Transverse colon (tissue), 4 donors: ENCODE data around the gene CBX4. TPM values are rescaled to one million over a fixed set of nuclear protein-coding genes. Genes with fewer than 3 reads are reported as not detected.

Source experiments
- DNase-seq: peaks from one replicate; pipeline ENCODE4 v3.0.0-alpha.2; 2019
- H3K27ac ChIP-seq, 4 donors: fragments of 200-600 bp; sonication (generic); 2 replicates each; pipeline ENCODE4 v1.5.1; 2016 to 2018; ENCODE audit warnings: inconsistent platforms in 4 of 4
- H3K27me3 ChIP-seq: fragments of 200-600 bp; sonication (generic); 2 replicates; pipeline ENCODE4 v1.5.1; 2017; ENCODE audit warnings: inconsistent platforms
- H3K36me3 ChIP-seq, 4 donors: fragments of 200-600 bp; sonication (generic); 2 replicates each; pipeline ENCODE4 v1.5.1; 2017 to 2019; ENCODE audit warnings: inconsistent platforms in 4 of 4
- H3K4me1 ChIP-seq, 4 donors: fragments of 200-600 bp; sonication (generic); 2 replicates each; pipeline ENCODE4 v1.5.1; 2017 to 2020; ENCODE audit warnings: inconsistent platforms in 4 of 4
- H3K4me3 ChIP-seq, 4 donors: fragments of 200-600 bp; sonication (generic); 1 replicate in 1 of 4; 2 replicates in 3 of 4; pipeline versions ENCODE4 v1.5.1 to v1.6.1; 2017 to 2019; ENCODE audit warnings: inconsistent platforms in 4 of 4
- H3K9me3 ChIP-seq, 2 donors: fragments of 200-600 bp; sonication (generic); 2 replicates each; pipeline ENCODE4 v1.5.1; 2017 to 2019; ENCODE audit warnings: inconsistent platforms in 2 of 2
- EP300 ChIP-seq: sonication (generic); formaldehyde crosslinking; IDR thresholded peaks from one replicate; pipeline ENCODE4 v1.6.1; 2017; ENCODE audit warnings: antibody characterized with exemption, low read depth
- POLR2A ChIP-seq: fragments of 450-650 bp; IDR thresholded peaks from one replicate; pipeline ENCODE4 v1.6.1; 2016; ENCODE audit warnings: antibody characterized with exemption, mild to moderate bottlenecking, moderate library complexity
- POLR2AphosphoS5 ChIP-seq, 3 donors: sonication (generic); formaldehyde crosslinking; IDR thresholded peaks; one replicate each; pipeline ENCODE4 v1.6.1; 2016; ENCODE audit warnings: antibody characterized with exemption in 3 of 3
- WGBS, 2 donors: methylation state at CpG; one replicate each; pipeline ENCODE4 v1.1.5; 2018; ENCODE audit warnings: low coverage in 1 of 2; 5-methylcytosine and 5-hydroxymethylcytosine counted together
- in situ Hi-C, 4 donors: fragments of 200-750 bp; cut with MboI; loops; one replicate each; pipeline versions ENCODE4 v1.15.0 to v1.15.1; 2017; ENCODE audit warnings: low sequenced_read_pairs in 3 of 4, low pct_ligation_motif_present in 1 of 4, low pct_unique_long_range_greater_than_20kb in 1 of 4
- intact Hi-C: fragments of 100-400 bp; cut with DNase I; formaldehyde crosslinking; loops from one replicate; pipeline ENCODE4 v1.15.1; 2023; ENCODE audit warnings: low total_unique reads
- total RNA-seq, 4 donors: library from RNA; depleted of rRNA; stranded (reverse); fragments of >200 nt; gene quantifications; one replicate each; pipeline ENCODE4 v1.1.0, GENCODE V29; 2016
- TF ChIP-seq, protein P1 (sequence below), 5 experiments: fragments of 200-600 bp in 3 of 5; fragments of 450-650 bp in 2 of 5; sonication (generic) in 3 of 5; IDR thresholded peaks; 1 replicate in 2 of 5; 2 replicates in 3 of 5; pipeline ENCODE4 v1.5.1; 2016 to 2017; ENCODE audit warnings: antibody characterized with exemption in 5 of 5, inconsistent platforms in 3 of 5, mild to moderate bottlenecking in 2 of 5, moderate library complexity in 1 of 5

Gene CBX4
- total RNA-seq, 4 donors from 2014 or later = 6.6 to 25.1 (median 8.3) TPM

DNA sequence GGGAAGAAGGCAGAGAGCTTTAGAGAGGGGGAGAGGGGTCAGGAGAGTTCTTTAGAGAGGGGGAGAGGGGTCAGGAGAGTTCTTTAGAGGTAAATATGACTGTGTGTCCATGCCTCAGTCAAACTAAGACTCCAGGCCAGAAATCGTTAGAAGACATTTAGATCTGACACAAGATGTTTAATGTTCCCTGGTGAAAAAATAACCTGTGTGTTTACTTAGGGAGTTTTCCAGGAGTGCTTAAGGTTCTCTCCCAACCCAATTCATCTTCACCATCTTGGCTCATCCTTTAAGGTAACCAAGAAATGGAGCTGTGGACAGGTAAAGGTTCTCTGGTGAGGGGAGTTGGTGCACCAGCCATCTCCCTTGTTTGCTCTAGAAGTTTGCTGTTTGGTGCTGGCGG, 9.8 kb downstream of the CBX4 start:
- intact Hi-C loops = no loop called here
- 41 to 43% methylated on average over 1 to 2 of the region's 2 CpGs for WGBS, 2 donors

DNA sequence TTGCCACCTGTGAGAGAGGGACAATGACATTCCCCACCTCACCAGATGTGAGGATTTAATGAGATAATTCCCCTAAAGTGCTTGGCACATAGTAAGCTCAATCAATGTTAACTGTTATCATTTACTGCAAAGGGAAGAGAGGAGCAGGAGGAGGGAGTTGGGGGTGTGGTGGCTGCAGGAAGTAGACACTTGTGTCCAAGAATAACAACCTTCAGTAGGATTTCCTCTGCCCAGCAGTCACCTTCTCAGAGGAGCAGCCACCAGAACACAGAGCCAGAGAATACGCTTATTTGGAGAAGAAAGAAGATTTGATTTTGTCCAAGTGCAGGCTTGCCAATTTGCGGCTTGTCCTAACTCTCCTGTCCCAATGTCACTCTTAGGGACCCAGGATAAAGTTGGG, 10.2 kb downstream of the CBX4 start:
- Histone ChIP-seq H3K36me3 (peaks cover 0 to 6% (median under 1%) of the 10 kb centered on the region in 4 donors), H3K4me1 (peaks cover 29 to 35% (median 32%) of the 10 kb centered on the region in 4 donors), H3K9me3 (no peaks in the 10 kb centered on the region), H3K4me3 (no peak overlapping the region), H3K27ac (peak overlapping the region in 1 of 4 donors; percentile 17), H3K27me3 (peaks cover 11% of the 10 kb centered on the region)
- in situ Hi-C loops (no loop called here), intact Hi-C loops (no loop called here)
- no peak for DNase-seq
- no peak for TF ChIP-seq POLR2A
- TF ChIP-seq, protein P1, sequence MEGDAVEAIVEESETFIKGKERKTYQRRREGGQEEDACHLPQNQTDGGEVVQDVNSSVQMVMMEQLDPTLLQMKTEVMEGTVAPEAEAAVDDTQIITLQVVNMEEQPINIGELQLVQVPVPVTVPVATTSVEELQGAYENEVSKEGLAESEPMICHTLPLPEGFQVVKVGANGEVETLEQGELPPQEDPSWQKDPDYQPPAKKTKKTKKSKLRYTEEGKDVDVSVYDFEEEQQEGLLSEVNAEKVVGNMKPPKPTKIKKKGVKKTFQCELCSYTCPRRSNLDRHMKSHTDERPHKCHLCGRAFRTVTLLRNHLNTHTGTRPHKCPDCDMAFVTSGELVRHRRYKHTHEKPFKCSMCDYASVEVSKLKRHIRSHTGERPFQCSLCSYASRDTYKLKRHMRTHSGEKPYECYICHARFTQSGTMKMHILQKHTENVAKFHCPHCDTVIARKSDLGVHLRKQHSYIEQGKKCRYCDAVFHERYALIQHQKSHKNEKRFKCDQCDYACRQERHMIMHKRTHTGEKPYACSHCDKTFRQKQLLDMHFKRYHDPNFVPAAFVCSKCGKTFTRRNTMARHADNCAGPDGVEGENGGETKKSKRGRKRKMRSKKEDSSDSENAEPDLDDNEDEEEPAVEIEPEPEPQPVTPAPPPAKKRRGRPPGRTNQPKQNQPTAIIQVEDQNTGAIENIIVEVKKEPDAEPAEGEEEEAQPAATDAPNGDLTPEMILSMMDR (IDR thresholded peaks at IDR 0.05) = no peak
- TF ChIP-seq EP300 = no peak
- TF ChIP-seq POLR2AphosphoS5 (IDR thresholded peaks at IDR 0.05) = no peak
- 78% methylated on average over 2 of the region's 2 CpGs; no CpG with 5 or more reads in 1 of the 2 donors for WGBS, 2 donors

More for the DNA sequence above, 9.8 kb downstream of the CBX4 start:
- peaks cover 11% of the 10 kb centered on the region for H3K27me3 ChIP-seq
- no peaks in the 10 kb centered on the region for H3K9me3 ChIP-seq
- no peak overlapping the region for H3K4me3 ChIP-seq
- DNase-seq = no peak
- peak overlapping the region in 1 of 4 donors; percentile 17 for H3K27ac ChIP-seq
- peaks cover 29 to 35% (median 32%) of the 10 kb centered on the region in 4 donors for H3K4me1 ChIP-seq
- peaks cover 0 to 7% (median 2%) of the 10 kb centered on the region in 4 donors for H3K36me3 ChIP-seq
- in situ Hi-C loops = no loop called here
- no peak for TF ChIP-seq POLR2AphosphoS5 (IDR thresholded peaks at IDR 0.05)
- TF ChIP-seq EP300 = no peak
- TF ChIP-seq, protein P1 (IDR thresholded peaks at IDR 0.05) = no peak
- TF ChIP-seq POLR2A = no peak

DNA sequence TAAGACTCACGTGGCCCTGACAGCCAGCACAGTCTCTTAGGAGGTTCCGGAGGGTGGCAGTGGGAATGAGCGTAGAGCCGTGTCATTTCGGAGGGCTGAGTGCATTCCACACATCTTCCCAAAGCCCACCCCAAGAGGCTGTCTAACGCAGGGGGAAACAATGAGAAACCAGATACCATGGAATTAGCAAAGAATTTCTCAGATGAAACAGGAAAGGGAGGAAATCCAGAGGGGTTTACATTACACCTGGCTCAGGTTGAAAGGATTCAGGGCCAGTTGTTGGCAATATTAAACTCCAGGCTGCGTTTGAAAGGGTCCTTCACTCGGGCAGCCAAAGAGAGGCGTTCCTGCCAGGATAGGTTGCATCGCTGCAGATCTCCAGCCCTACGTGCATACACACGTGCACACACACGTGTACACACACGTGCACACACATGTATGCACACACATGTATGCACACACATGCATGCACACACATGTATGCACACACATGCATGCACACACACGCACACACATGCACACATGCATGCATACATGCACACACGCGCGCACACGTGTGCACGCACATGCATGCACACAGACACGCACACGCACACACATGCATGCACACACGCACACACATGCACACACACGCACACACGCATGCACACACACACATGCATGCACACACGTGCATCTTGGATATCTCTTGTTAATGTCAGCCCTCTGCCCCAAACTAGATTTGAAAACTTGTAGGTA, 12.2 kb downstream of the CBX4 start:
- Histone ChIP-seq H3K36me3 (no peaks in the 10 kb centered on the region), H3K9me3 (no peaks in the 10 kb centered on the region), H3K4me1 (peaks cover 17 to 22% (median 20%) of the 10 kb centered on the region in 4 donors), H3K4me3 (no peak overlapping the region), H3K27me3 (peaks cover 11% of the 10 kb centered on the region), H3K27ac (no peak overlapping the region)
- WGBS, 2 donors = 88 to 91% methylated on average over 11 to 26 of the region's 26 CpGs
- no peak for DNase-seq
- in situ Hi-C loops = no loop called here
- intact Hi-C loops = no loop called here
- no peak for TF ChIP-seq EP300
- TF ChIP-seq POLR2AphosphoS5 (IDR thresholded peaks at IDR 0.05) = no peak
- TF ChIP-seq, protein P1 (IDR thresholded peaks at IDR 0.05) = no peak
- no peak for TF ChIP-seq POLR2A

DNA sequence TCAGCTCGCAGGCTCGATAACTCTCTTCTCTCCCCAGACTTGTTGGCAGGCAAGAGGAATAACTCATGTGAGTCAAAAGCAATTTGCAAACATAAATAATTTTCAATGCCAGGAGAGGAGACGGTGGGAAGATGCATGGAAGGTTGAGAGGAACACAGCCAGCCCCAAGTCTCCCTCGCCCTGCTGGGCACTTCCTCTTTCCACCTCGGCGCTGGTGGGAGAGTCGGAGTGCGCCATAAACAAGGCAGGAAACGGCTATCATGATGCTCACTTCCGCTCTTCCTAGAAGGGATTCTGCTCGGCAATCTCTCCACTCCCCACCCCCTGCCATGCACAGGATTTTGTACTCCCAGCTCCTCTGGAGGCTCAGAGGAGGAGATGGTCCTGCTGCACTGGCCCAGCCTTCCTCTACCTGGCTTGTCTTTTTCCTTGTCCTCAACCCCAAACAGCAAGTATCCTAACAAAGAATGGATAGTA, 13.0 kb downstream of the CBX4 start:
- intact Hi-C loops (no loop called here), in situ Hi-C loops (no loop called here)
- no peak for TF ChIP-seq POLR2AphosphoS5 (IDR thresholded peaks at IDR 0.05)
- TF ChIP-seq, protein P1 (IDR thresholded peaks at IDR 0.05) = no peak
- no peak for TF ChIP-seq POLR2A
- TF ChIP-seq EP300 = no peak
- peaks cover 9 to 15% (median 13%) of the 10 kb centered on the region in 4 donors for H3K4me1 ChIP-seq
- H3K27me3 ChIP-seq = peaks cover 11% of the 10 kb centered on the region
- no peak overlapping the region for H3K27ac ChIP-seq
- H3K4me3 ChIP-seq = no peak overlapping the region
- no peaks in the 10 kb centered on the region for H3K36me3 ChIP-seq
- WGBS, 2 donors = 53 to 59% methylated on average over 3 to 11 of the region's 11 CpGs
- DNase-seq = no peak
- H3K9me3 ChIP-seq = no peaks in the 10 kb centered on the region
